IPS-NIHi11 (cell line): ENCODE measurements around the gene HCFC1.

Experiments used
- DNase-seq: peaks from one replicate; pipeline ENCODE4 v3.0.0; 2012; ENCODE audit warnings: mixed read lengths, low spot score

The HCFC1 gene

GRCh38 chrX:153903238-153903980 lies 68.2 kb downstream of the HCFC1 start:
- DNase-seq, result no peak

GRCh38 chrX:153902385-153902784 lies 69.2 kb downstream of the HCFC1 start:
- DNase-seq, result no peak

- DNase-seq, result no peak
These were observed 69.9 kb downstream of the HCFC1 start for GRCh38 chrX:153901753-153902140.

GRCh38 chrX:153900831-153901752 lies 70.5 kb downstream of the HCFC1 start:
- DNase-seq, result peak; percentile 42

GRCh38 chrX:153897899-153898298 lies 73.7 kb downstream of the HCFC1 start:
- DNase-seq, result no peak
